HG03378 (cell line): ENCODE results near the gene NPAS1.
"Not testable (repeated sequence)": the region's sequence is repeated elsewhere in the genome, so short reads cannot be mapped to it uniquely, and the experiment has no call there.

ENCODE experiments used
- ATAC-seq: cut with Tn5 transposase; IDR thresholded peaks from one replicate; pipeline ENCODE4 v1.9.1; 2021; ENCODE audit warnings: mild to moderate bottlenecking, moderate library complexity; ENCODE audit not compliant: unreplicated experiment

The NPAS1 gene

DNA sequence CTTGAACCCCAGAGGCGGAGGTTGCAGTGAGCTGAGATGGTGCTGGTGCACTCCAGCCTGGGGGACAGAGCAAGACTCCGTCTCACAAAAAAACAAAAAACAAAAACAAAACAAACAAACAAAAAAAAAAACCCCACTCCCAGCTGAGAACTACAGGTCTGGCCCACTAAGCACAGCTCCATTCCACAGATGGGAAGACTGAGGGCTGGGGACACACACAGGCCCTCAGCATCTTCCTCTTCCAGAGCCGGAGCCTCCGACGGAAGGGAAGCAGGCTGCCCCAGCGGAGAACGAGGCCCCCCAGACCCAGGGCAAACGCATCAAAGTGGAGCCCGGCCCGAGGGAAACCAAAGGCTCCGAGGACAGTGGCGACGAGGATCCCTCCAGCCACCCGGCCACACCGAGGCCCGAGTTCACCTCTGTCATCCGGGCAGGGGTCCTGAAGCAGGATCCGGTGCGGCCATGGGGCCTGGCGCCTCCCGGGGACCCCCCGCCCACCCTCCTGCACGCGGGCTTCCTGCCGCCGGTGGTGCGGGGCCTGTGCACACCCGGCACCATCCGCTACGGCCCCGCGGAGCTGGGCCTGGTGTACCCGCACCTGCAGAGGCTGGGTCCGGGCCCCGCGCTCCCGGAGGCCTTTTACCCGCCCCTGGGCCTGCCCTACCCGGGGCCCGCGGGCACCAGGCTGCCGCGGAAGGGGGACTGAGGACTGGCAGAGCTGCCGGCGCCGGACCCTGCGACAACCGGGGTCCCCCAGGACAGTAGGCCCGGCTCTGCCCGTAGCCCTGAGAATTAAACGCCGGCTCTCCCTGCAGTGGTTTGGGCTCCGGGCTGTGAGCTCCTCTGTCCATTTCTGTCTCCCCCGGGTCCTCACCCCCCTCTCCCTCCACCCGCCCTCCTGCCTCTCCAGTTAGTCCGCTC lies 25.6 kb downstream of the NPAS1 start:
- ATAC-seq = no peak

DNA sequence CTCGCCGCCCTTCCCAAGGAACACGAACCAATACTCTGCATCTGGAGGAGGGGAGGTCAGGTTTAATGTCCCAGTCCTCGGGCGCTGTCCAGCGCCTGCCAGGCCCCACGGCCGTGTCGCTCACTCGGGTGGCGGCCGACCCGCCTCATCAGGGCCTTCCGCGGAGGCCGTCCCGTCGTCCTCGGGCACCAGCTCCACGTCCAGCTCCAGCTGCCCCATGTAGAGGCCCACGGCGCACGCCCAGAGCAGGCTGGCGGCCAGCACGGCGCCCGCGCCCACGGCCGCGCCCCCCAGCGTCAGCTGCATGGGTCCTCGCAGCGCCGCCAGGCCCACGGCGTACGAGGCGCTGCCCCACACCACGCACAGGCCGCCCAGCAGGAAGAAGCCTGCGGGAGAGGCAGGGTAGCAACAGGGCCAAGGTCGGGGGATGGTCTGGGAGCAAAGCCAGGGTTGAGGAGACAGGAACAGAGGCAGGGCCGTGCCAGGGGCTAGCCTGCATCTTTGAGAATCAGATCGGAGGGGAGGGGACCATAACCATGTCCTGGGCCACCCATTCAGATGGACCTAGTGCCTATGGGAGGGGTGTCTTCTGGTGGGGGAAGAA lies 26.3 kb downstream of the NPAS1 start:
- no peak for ATAC-seq

DNA sequence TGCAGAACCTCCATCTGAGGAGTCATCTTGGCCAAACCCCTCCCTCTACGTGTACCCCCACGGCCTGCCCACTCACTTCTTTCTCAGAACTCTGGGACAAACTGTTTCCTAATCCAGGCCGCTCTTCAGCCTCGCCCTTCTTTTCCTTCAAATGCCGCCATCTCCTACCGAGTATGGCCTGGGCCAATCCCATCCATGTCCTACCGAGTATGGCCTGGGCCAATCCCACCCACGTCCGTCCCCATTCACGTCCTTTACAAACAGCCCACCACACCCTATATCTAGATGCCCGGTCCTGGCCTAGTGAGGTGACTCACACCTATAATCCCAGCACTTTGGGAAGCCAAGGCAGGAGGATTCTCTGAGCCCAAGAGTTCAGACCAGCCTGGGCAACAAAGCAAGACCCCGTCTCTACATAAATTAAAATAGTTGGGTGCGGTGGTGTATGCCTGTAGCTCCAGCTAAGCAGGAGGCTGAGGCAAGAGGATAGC lies 27.7 kb downstream of the NPAS1 start:
- no peak for ATAC-seq

DNA sequence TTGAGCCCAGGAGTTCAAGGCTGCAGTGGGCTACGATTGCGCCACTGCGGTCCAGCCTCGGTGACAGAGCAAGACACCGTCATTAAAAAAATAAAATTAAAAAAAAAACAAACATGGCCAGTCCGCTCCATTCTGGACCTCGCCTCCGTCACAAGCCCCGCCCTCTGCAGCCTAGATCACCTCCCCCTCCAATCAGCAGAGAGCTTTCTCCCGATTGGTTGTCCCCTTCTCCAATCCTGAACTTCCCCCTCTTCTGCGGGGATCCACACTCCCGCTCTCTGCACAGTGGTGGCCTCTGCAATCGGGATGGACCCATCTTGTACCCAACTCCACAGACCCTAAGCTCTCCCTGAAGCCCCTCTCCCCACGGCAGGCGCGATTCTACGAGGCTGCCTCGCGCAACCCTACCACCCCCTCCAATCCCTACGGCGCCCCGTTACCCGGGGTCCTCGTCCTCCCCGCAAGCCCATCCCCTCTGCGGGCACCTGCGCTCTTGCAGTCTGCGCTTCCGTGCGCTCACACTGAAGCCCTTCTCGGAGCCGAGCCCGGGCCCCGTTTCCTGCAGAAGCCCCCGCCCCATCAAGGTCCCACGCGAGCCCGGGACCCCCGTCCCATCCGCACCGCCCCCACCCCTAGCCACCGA lies 28.2 kb downstream of the NPAS1 start:
- no peak for ATAC-seq

DNA sequence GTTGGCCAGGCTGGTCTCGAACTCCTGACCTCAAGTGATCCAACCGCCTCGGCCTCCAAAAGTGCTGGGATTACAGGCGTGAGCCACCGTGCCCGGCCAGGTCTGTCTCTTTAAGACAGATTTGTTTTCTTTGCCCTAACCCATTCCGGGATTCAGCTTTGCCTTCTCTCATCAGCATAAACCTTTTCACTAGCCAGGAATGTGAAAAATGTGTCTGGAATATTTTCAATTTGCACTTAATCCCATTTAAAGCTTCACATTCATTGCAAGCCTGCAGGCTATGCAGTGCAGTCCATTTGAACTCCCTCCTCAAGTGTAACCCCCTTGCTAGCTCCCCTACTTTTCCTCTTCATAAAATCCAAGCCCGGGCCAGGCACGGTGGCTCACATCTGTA lies 29.7 kb downstream of the NPAS1 start:
- ATAC-seq = no peak

DNA sequence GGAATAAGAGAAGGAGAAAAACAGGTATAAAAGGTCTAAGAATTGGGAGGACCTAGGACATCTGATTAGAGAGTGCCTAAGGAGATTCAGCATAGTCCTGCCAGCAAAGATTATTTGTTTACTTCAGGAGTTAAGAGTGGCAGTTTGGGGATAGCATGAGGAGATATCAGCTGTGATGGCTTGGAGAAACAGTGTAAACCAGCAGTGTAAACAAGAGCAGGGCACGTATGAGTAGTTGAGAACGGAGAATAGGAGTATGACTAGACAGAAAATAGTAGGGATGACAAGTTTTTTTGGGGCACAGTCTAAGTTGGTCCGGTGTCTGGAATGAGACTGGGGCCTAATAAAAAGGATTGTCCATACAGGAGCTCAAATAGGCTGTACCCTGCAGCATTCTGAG lies 30.9 kb downstream of the NPAS1 start:
- ATAC-seq = not testable (repeated sequence)

DNA sequence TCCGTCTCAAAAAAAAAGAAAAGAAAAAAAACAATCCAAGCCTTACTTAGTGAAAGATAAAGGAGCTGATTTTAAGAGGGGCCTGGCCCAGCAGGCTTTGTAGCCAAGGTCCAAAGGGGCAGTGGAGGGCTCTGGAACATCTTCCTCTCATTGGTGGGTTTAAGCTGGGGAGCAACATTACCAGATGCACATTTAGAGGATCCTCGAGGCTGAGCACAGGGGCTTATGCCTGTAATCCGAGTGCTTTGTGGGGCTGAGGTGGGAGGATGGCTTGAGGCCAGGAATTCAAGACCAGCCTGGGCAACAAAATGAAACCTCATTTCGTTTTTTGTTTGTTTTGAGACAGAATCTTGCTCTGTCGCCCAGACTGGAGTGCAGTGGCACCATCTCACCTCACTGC lies 36.8 kb downstream of the NPAS1 start:
- no peak for ATAC-seq

DNA sequence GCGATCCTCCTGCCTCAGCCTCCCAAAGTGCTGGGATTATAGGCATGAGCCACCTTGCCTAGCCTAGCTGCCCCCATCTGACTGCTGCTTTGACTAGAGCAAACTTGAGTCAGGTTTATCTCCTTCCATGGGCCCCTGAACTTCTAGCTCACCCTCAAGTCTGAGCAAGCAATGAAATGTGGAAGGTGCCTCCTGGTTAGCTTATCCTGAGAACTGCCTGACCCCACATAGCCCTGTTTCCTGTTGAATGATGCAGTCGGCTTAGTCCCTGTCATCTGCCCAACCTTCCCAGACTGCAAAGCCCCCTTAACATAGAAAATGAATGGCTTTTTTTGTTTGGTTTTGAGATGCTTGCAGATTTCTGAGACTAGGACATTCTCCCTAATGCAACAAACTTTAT lies 37.7 kb downstream of the NPAS1 start:
- ATAC-seq = no peak

DNA sequence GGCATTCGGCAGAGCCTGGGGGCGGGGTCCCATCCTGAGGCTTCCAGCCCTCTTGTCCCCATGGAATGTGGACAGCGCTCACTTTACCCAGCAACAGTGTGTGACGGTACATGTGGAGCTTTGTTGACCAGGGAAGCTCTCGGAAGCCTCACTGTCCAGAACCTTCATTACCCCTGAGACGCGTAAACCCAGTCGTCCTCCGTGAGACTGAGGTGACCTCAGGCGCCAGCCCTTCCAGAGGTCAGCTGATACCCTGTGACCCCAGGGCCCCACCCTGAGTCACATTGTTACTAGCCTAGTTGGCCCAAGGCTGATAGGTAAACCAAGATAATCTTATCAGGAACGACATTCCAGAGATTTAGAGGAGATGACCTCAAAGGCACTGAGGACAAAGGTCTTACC lies 39.0 kb downstream of the NPAS1 start:
- no peak for ATAC-seq

DNA sequence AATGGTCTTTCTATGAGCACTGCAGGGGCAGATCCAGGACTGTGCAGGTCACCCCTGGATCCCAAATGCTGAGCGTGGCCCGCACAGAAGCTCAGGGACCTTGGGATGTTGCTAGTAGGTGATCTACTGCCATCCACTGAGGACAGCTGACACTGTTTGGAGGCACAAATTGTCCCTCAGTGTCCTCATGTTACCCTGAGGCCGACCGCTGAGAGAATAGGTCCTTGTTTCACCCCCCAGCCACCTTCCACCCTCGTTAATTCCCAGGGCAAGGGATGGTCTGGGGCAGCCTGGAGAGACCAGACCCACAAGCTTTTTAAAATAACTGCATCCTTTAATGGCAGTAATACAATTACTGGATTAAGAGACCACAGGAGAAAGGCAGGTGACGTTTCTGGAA lies 44.2 kb downstream of the NPAS1 start:
- no peak for ATAC-seq

DNA sequence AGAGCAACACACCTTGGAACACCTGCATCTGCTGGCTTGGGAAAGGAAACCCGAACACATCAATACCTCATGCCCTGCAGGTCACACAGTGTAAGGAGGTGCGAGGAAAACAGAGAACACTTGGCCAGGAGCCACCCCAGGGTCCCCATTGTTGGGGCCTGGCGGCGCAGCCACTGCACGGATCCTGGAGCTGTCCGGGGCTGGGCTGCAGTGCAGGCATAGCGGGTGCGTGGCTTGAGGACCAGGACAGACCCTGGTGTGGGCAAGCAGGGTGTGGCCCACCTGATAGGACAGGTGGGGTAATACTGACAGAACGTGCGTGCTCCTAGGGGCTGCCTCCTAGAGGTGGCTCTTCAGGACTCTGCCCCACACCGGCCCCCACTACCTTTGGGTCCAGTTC lies 45.6 kb downstream of the NPAS1 start:
- no peak for ATAC-seq

DNA sequence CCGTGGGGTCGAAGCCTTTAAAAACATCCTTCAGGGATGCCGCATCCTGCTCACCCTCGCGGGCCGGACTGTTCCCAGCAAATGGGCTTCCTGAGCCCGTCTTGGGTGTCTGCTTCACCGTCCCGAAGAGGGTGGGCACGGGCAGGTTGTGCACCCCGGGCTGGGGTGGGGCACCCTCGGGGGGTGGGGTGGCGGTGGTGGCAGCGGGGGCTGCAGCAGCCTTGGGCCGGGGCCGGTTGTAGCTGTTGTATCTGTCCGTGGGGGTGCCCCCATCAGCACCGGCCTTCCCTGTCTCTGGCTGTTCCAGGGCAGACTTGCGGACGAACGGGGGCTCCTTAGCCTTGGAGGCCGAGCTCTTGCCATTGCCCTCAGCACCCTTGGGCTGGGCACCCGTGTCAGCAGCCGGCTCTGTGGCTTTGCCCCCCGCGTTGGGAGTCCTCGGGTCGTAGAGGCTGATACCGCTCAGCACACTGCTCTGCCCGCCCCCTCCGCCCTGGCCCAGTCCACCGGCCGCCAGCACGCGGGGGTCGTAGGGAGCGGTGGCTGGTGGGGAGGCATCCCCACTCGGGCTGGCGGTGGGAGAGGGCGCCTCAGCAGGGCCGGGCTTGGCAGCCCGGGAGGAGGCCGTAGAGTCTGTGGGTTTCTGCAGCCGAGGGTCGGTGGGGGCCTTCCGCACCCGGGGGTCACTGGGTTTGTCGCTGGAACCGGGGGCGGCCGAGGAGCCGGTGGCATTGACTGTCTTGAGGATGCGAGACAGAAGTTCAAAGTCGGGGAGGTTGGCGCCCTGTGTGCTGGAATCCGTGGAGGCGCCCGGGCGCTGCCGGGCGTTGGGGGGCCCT lies 47.0 kb downstream of the NPAS1 start:
- ATAC-seq = no peak

DNA sequence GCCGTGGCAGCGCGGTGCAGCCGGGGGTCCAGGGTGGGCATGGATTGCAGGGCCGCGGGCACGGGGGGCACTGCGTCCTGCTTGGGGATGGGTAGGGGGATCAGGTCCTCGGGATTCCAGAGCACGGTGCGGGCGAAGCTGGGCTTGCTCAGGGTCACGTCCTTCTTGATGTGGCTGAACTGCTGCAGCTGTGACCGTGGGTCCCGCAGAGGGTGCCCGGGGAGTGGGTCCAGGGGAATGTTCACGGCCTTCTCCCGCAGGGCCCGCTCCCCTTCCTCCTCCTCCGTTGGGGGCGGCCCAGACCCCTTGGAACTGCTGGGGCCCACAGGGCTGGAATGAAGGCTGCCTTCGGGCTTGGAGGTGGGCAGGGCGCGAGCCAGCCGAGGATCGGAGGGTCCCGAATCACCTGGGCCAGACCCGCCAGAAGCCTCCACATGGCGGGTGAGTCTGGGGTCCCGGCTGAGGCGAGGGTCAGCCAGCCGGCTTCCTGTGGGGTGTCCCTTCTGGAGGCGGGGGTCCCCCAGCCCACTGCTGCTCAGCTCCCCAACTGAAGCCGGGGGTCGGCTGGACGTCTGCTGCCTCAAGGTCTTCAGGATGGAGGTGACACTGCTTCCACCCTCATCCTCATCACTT lies 47.7 kb downstream of the NPAS1 start:
- no peak for ATAC-seq

DNA sequence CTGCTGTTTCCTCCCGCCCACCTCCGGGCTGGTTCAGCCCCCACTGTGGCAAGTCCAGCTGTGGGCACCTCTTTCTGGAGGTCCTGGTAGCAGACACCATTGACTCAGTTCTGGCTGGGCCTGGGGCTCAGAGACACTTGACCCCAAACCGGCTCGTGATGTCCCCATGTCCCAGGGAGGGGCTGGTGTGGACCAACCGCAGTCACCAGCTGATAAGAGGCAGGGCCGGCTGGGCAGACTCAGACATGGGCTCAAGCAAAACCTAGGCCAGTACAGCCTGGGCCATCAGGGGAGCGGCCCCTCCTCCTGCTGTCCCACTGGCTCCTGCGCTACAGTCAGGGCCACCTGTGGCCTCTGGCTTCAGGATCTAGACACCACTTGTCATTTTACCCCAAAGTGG lies 48.6 kb downstream of the NPAS1 start:
- no peak for ATAC-seq

DNA sequence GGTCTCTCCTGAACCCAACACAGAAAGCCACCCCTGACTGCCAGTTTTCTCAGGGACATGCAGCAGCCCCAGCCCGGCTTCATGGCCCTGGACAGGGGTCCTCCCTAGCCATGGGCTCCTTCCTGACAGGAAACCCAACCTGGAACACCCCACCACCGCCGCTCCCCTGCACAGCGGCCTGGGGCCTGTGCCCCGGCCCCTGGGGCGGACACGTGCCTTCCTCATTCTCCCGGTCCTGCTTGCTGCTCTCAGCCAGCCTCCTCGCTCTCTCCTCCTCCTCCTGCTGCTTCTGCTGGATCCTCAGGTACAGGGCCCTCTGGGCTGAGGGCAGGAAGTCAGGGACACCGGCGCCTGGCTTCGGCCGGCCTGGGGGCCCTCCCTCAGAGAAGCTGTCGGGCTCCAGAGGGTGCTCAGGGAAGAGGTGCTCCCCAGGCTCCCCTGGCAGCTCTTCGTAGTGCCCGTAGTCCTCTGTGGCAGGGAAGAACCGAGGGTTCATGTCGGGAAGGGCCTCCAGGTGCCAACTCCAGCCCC lies 49.3 kb downstream of the NPAS1 start:
- ATAC-seq = no peak

DNA sequence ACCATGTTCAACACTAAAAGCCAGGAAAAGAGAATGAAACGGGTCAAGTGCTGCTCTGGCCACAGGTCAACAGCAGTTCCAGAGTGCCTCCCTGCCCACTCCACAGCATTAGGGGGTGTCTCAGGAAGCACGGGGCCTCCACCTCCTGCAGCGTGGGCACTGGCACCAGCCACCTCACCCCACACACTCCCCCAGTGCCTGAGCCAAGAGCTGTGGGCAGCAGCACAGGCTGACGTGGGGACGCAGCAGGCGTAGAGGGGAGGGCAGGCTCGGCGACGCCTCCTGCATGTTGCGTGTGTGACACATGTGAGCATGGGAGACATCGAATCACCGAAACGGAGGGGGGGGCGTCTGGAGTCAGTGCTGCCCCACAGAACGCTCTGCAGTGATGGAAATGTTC lies 50.2 kb downstream of the NPAS1 start:
- no peak for ATAC-seq

DNA sequence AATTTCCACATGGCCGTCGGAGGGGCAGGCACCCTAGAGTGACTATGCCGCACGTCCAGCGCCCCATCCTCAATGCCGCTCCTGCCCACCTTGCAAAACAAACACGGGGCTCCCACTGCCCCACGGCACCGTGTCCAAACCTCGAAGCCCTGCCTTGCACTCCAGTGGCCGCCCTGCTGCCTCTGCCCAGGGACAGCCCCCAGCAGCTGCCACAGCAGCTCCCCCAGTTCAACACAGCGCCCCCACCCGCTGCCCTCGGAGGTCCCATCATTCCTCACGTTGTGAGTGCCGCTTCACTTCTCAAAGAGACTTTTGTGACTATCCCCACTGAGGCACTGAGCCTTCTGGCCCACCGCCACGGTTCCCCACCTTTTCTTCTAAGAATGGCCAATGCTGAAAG lies 51.1 kb downstream of the NPAS1 start:
- no peak for ATAC-seq

DNA sequence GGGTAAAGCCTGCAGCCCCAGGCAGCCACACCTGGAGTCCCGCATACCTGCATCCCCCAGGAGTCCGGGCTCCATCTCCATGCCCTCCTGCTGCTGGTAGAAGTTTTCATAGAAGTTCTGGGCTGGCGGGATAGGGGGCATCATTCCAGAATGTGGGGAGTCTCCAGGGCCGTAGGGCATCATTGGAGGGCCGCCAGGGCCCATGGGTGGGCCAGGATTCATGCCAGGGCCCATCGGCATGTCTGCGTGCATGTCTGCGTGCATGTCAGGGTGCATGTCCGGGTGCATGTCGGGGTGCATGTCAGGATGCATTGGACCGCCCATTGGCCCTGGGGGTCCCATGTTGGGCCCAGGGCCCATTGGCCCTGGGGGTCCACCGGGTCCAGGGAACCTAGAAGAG lies 52.1 kb downstream of the NPAS1 start:
- ATAC-seq = no peak

DNA sequence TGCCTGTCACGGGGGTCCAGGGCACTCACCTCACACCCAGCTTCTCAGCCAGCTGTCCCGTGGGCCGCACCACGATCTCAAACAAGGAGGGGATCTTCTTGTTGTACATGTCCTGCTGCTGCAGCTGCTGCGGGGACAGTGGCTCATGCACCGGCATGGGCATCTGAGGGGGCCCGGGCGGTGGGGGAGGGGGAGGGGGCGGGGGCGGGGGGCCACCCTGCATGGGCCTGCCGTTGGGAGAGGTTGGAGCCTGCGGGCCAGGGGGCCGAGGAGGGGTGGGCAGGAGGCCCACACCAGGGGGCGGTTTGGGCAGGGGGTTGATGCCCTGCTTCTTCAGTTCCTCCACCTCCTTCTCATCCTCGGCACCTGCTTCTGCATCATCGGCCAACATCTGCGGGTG lies 52.7 kb downstream of the NPAS1 start:
- no peak for ATAC-seq

DNA sequence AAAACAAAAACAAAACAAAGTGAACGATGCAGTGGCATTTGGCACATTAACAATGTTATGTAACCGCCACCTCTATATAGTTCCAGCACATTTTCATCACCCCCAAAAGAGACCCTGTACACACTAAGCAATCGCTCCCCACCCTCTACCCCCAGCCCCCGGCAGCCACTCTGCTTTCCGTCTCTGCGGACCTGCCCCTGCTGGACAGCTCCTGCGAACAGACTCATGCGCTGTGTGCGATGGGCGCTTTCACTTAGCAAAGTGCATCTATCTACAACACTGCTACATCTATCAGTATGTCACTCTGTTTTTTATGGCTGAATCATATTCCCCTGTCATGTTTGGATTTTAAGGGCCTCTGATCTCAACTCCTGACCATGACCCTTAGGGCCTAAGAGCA lies 53.9 kb downstream of the NPAS1 start:
- ATAC-seq = no peak
